Measurements from ENCODE around the gene TSKU.
"Not testable (repeated sequence)": the region's sequence is repeated elsewhere in the genome, so short reads cannot be mapped to it uniquely, and the experiment has no call there.

The TSKU gene

DNA sequence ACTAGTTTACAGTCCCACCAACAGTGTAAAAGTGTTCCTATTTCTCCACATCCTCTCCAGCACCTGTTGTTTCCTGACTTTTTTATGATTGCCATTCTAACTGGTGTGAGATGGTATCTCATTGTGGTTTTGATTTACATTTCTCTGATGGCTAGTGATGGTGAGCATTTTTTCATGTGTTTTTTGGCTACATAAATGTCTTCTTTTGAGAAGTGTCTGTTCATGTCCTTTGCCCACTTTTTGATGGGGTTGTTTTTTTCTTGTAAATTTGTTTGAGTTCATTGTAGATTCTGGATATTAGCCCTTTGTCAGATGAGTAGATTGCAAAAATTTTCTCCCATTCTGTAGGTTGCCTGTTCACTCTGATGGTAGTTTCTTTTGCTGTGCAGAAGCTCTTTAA is 43.8 kb downstream of the TSKU start:
- DNase-seq = not testable (repeated sequence)

DNA sequence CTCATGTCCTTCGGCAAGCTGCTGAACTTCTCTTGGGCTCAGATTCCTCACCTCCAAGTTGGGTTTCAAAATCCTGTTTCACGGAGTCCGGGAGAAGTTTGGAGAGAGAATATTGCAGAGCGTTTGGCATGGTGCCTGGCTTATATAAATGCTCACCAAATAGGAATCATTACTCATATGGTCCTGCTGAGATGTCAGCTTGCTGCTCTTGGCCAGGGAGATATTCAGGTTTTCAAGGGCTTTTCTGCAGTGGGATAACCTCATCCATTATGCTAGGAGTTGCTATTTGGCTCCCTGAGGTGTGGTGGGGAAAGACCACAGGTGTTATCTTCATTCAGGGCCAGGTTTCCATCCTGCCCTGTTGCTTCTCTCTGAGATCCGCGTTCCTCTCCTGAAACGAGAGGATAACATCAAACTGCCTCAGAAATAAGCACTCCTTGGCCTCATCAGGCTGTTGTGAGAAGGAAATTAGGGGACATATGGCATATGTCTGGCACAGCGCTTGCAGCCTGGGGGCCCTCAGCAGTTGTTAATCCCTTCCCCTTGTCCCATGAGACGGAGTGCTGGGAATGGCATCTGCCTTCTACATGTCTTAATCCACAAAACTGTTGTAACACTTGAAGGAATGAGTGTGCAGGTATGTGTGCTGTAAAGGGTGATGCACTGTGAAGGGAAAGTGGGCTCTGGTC is 47.6 kb downstream of the TSKU start:
- no peak for DNase-seq

DNA sequence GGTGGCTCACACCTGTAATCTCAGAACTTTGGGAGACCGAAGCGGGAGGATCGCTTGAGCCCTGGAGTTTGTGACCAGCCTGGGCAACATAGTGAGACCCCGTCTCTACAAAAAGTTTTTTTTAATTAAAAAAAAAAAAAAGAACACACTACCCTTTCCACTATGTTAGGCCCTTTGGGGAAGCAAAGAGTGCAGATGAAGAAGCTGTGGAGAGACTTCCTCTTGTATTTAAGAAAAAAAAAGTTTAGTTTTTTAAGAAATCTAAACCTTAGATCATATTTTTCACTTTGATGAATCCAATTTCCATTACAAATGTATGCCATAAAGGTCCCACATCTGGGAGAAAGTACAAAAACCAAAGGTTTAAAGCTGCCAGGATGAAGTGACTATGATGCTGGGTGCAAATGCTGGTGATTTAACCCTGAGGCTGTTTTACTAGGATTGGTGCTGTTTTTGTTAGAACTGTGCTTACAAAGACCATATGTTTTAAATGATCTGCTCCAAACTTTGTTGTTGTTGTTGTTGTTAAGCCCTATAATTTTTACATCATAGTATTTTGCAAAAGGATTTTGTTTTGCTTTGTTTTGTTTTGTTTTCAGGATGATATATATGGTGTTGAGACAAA is 48.6 kb downstream of the TSKU start:
- no peak for DNase-seq

DNA sequence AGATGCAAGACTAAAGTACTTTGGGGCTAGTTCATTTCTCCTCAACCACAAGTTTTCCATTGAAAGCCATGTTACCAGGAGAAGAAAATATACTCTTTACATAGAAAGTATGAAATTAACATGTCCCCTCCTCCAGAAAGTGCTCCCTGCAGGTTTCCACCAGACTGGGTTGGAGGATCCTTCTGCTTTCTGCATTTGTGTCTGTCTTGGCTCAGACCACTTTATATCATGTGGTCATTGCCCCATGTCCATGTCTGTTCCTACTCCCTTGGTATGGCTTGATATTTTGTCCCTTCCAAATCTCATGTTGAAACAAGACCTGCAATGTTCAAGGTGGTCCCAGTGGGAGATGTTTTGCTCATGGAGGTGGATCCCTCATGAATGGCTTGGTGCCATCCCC is 49.2 kb downstream of the TSKU start:
- DNase-seq = no peak

DNA sequence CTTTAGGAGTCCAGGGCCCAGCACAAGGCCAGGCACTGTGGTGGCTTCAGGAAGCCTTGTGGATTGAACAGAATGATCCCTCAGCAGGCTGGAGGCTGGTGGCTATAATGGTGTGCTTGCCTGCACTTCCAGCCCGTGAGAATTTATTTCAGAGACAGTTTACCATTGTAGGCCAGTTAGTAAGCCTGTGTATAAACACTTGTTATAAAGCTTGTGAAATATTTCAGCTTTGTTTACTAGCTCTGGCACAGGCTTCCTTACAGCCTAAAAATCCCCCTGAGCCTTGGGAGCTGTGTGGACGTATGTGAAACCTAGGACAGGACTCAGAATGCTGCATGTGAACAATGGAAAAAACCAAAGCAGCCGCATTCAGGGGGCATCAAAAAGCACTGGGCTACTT is 51.0 kb downstream of the TSKU start:
- DNase-seq = no peak

DNA sequence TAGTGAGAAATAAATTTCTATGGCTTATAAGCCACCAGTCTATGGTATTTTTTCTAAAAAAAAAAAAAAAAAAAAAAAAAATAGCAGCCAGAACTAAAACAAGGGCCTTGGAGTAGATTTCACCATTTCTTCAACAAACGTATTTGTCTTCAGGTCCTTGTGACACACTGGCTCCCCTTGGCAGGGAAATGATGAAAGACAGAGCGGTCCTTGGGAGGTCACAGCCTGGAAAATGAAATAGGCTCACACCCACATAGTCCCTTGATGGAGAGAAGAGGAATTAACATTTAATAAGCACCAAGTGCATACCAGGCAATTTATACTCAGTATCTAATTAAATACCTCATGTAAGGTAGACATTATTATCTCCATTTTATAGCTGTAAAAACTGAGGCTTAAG is 51.9 kb downstream of the TSKU start:
- no peak for DNase-seq

DNA sequence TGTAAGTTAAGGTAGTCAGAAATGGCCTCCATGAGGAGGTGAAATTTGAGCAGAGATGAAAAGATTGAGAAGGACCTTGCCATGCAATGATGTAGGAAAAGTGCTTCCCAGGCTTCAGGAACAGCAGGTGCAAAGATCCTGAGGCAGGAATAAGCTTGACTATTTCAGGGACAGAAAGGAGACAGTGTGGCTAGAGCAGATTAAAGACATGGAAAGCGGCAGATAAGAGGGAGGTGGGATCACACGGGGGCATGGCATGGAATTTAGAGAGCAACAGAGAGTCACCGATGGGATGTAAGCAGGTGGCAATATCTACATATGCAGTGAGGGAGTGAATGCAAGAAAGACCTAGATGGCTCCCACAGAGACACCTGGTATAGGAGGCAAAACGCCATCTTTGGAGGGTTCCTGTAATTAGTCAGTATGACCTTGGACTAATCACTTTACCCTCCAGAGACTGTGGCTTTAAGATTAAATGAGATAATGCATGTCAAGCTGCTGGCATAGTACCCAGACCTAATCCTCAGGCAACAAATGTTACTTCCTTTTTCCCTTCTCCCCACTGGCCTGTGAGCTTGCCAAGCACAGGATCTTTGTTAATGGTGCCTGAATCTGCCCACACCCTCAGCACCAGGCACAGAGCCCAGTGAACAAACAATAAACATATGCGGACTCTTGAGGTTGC is 52.9 kb downstream of the TSKU start:
- DNase-seq = no peak

DNA sequence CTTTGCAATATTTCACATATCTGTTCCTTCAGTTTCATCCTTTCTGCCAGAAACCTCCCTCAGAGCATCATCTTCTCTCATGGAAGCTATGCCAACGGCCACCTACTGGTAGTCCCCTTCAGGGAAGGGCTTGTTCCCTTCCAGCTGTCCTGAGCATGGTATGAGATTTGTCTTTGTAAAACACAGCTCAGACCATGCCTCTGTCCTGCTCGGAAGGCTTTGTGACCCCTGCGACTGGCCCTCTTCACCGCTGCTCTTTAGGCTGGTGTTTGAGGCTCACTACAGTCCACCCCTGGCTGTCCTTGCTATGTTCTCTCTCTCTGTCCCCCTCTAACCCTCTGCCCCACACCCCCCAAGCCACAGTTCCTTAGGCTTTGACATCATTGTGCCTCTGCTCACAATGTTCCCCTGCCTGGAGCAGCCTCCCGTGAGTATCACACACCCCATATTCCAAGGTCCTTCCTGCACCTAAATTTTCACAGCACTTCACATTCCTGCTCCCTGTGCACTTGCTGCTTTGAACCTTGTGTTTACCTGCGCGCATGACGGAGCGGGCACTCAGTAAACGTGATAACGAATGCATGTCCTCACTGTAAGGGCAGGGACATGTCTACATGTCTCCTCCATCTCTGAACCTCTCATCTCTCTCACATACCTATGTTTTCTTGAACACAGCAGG is 53.6 kb downstream of the TSKU start:
- no peak for DNase-seq

DNA sequence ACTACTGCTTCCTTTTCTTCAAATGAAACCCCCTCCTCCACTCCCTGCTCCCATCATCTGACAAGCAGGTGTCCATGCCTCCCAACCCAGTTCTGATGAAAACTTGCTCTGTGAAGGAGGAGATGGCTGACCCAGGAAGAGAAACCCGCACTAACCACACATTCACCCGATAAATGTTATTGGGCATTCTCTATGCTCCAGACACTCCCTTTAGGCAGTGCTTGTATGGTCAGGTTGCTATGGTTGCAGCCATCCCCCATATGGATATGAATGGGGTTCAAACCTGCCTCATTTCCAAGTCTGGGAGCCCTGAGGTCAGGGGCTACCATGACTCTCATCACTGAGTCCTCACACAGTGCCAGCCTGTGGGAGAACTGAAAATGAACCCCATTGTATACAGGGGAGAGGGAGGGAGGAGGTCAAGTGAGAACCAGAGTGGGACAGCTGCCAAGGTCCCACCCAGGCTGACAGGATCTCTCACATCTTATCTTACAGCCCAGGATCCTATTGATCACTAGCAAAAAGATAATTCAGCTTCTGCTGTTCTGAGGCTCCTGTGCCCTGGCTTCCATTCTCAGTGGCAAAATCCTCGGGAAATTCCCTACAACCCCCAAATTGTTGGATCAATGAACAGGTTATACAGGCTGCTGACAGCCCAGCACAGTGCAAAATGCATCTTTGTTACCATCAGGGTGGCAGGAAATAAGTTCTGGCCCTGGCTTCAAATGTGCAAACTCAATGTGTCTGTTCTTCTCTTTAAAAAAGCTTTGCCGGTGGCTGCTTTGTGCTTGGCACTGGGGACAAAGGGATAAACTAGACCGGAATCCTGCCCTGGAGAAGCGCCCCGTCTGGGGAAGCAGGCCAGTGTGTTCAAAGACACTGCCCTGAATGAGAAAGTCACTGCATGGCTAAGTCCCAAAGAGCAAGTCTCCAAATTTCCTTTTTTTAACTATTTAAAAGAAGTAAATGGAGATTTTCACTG is 54.8 kb downstream of the TSKU start:
- no peak for DNase-seq

DNA sequence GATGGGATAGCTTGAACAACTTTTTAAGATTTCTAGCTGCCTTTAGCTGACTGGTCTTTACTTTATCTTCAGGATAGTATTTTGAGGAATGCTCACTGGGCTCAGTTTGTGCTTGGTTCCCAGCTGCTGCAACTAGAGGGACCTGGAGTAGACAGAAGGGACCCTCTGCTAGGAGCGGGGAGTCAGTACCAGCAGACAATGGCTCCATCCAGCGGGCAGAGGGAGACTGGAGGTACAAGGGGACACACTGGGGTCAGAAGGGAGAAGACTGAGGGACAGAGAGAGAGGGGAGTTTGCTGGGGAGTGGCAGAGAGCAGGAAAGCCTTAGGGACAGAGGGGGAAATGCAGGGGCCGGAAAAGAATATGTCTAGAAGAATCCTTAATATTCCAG is 55.5 kb downstream of the TSKU start:
- DNase-seq = no peak

DNA sequence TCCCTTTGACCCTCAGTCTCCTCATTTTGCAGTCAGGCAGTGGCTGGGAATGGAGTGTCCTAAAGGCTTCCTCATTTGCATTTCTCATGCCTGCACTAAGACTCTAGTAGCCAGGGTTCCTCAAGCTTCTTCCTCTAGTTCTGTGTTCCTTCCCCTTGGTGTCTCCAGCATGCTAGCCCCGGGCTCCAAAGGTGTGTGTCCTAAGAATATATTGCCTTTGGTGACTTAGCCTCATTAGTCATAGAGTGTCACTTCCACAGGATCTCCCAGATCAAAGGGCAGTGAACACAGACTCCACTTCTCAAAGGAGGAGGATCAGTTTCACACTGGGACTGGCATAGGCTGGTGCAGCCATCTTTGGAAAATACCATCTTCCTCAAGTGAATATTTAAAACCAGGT is 56.2 kb downstream of the TSKU start:
- DNase-seq = no peak

DNA sequence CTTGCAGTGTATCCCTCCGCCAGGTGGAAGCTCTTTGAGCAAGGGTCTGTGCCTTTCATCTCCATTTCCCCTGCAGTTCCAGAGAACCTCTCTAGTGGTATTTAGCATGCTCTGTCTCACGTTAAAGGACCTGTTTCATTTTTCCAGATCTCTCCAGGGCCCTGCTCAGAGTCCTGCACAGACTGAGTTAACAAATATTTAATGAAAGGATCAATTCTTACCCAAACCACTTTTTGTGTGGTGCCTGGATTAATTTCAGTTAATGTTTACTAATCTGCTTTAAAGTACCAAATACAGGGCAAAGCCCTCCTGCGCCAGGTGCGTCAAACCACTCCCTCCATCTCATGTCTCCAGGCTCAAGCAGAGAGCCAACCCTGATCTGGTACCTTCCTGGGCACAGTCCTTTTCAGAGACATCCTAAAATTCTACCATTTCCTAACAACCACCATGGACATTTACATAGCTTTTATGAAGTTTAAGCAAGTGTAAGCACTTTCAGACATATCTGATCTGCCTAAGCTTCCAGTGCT is 58.8 kb downstream of the TSKU start:
- DNase-seq = no peak

DNA sequence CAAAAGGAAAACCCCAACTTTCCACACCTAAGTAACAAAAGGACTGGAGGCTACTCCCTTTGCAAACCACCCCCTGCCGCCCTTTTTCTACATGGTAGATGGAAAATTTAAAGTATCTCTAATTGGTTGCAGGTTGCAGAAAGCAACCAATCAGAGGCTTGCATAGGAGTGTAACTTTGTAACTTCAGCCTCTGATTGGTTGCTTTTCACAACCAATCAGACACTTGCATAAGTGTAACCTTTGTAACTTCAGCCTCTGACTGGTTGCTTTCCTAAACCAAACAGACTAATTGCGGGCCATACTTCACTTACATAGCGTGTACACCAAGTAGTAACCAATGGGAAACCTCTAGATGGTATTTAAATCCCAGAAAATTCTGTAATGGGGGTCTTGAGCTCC is 60.8 kb downstream of the TSKU start:
- no peak for DNase-seq

DNA sequence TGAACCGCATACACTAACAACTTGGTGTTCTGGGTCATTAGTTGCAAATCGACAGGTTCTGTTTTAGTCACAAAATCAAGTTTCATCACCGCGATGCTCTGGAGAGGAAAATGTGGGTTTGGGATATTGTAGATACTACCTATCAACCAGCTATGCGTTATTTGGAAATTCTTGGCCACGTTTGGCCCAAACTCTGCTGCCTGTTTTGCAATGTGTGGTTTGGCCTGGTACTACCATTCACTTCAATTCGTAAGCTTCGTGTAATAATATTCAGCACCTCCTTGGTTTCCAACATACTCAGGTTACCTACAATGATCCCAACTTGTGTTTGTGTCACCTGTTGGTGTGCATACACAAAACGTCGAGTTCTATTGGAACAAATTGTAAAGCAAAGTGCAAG is 61.4 kb downstream of the TSKU start:
- DNase-seq = no peak

DNA sequence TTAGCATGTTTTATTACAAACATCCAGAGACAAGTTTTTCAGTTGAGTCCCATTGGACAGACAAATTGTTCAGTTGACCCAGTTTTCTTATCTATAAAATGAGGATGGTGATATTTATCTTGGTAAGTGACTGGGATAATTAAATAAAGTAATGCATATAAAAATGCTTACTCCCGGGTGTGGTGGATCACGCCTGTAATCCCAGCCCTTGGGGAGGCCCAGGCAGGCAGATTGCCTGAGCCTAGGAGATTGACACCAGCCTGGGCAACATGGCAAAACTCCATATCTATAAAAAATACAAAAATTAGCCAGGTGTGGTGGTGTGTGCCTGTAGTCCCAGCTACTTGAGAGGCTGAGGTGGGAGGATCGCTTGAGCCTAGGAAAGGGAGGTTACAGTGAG is 61.9 kb downstream of the TSKU start:
- DNase-seq = no peak

DNA sequence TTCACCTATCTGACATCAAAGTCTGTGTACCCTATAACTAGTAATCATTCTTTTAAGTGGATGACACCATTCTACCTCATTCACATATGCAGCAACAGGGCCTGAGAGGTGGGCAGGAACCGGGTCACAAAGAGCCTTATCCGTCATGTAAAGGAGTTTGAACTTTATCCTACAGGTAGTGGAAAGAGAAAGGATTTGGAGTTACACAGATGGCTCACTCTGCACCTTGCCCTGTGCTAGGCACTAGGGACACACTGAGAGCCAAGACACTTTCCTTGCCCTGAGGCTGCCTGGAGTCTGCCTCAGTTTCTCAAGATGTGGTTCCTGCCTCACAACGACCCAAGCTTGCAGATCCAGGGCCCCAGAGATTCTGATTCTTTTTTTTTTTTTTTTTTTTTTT is 63.3 kb downstream of the TSKU start:
- DNase-seq = no peak
